K562 (cell line): Measurements from ENCODE around the gene IFNAR2. TPM values are rescaled to one million over a fixed set of nuclear protein-coding genes. Genes with fewer than 3 reads are reported as not detected.
A peak's percentile ranks its signal among the peaks of the same experiment; 100 is the strongest.

Source experiments
- CXXC5 ChIP-seq: fragments of 250-450 bp; sonication (Bioruptor Pico); IDR thresholded peaks from 2 replicates; pipeline ENCODE4 v1.8.0; 2022; ENCODE audit warnings: inconsistent platforms, mild to moderate bottlenecking, moderate library complexity
- GTF2E2 ChIP-seq: fragments of 200-800 bp; sonication (Bioruptor generic); IDR thresholded peaks from 2 replicates; pipeline ENCODE4 v1.6.1; 2016; ENCODE audit warnings: missing genetic modification characterization, missing compliant biosample characterization
- MECOM ChIP-seq: fragments of 250-450 bp; sonication (Bioruptor Pico); IDR thresholded peaks from 2 replicates; pipeline ENCODE4 v1.8.0; 2022; ENCODE audit warnings: inconsistent platforms
- PTRF ChIP-seq: fragments of 450-650 bp; IDR thresholded peaks from 2 replicates; pipeline ENCODE4 v1.6.1; 2016; ENCODE audit warnings: mild to moderate bottlenecking, missing genetic modification characterization, missing compliant biosample characterization
- RNF2 ChIP-seq: sonication (generic); IDR thresholded peaks from 2 replicates; pipeline ENCODE4 v1.6.1; 2016
- ZBED1 ChIP-seq: IDR thresholded peaks from 2 replicates; pipeline ENCODE4 v1.6.1; 2014
- ZC3H4 ChIP-seq: sonication (generic); formaldehyde crosslinking; IDR thresholded peaks from 2 replicates; pipeline ENCODE4 v1.9.0; 2021; ENCODE audit warnings: missing genetic modification reagents, borderline replicate concordance
- ZNF174 ChIP-seq: fragments of 250-450 bp; sonication (Bioruptor Pico); IDR thresholded peaks from 2 replicates; pipeline ENCODE4 v1.4.0; 2020; ENCODE audit warnings: mild to moderate bottlenecking
- ZNF444 ChIP-seq: fragments of 250-450 bp; sonication (Bioruptor Pico); IDR thresholded peaks from 2 replicates; pipeline ENCODE4 v1.4.0; 2020; ENCODE audit warnings: mild to moderate bottlenecking, moderate library complexity
- ZNF766 ChIP-seq: fragments of 200-800 bp; sonication (Bioruptor generic); conservative IDR thresholded peaks from 2 replicates; pipeline ENCODE4 v1.6.1; 2016; ENCODE audit warnings: missing genetic modification characterization, missing compliant biosample characterization
- ZNF830 ChIP-seq: fragments of 250-450 bp; sonication (Bioruptor Pico); IDR thresholded peaks from 2 replicates; pipeline ENCODE4 v1.5.0; 2021; ENCODE audit warnings: mild to moderate bottlenecking
- ZSCAN32 ChIP-seq: fragments of 450-650 bp; formaldehyde crosslinking; IDR thresholded peaks from 2 replicates; pipeline ENCODE4 v1.4.0; 2020; ENCODE audit warnings: mild to moderate bottlenecking, moderate library complexity
- polyA plus RNA-seq, 8 experiments: library from polyadenylated mRNA; depleted of rRNA in 4 of 8; stranded (reverse) in 5 of 8; unstranded in 3 of 8; fragments of >200 nt; fragmentation: Nextera tagmentation in 2 of 8; fragmentation: Illumina TruSeq in 1 of 8; extraction: Ambion mirVana in 2 of 8; extraction: Trizol in 1 of 8; gene quantifications; 2 replicates each; pipeline versions ENCODE4 v1.2.1 to v1.2.3, GENCODE V29; 2011 to 2014; ENCODE audit warnings: inconsistent platforms in 1 of 8, missing spikeins in 1 of 8
- total RNA-seq, 7 experiments: library from RNA; depleted of rRNA in 6 of 7; stranded (reverse); fragments of >200 nt in 6 of 7; fragmentation: Illumina TruSeq in 2 of 7; extraction: Trizol in 2 of 7; gene quantifications; 2 replicates each; pipeline versions ENCODE4 v1.2.1 to v1.2.3, GENCODE V29; 2011 to 2021; ENCODE audit warnings: low replicate concordance in 1 of 7
- TF ChIP-seq, protein P1 (sequence below): fragments of 250-450 bp; sonication (Bioruptor Pico); IDR thresholded peaks from 2 replicates; pipeline ENCODE4 v1.9.0; 2021; ENCODE audit warnings: mild to moderate bottlenecking
- TF ChIP-seq, protein P2 (sequence below), 2 experiments: fragments of 250-450 bp in 1 of 2; fragments of 450-650 bp in 1 of 2; sonication (Bioruptor Pico) in 1 of 2; IDR thresholded peaks; 2 replicates each; pipeline versions ENCODE4 v1.6.1 to v1.8.0; 2016 to 2021; ENCODE audit warnings: mild to moderate bottlenecking in 2 of 2, moderate library complexity in 2 of 2, missing compliant biosample characterization in 1 of 2, missing genetic modification characterization in 1 of 2
- TF ChIP-seq, protein P3 (sequence below), 2 experiments: fragments of 150-350 bp in 1 of 2; IDR thresholded peaks; 2 replicates each; pipeline ENCODE4 v1.6.1; 2012 to 2016; ENCODE audit warnings: low read depth in 2 of 2, low read length in 2 of 2, mild to moderate bottlenecking in 1 of 2, moderate library complexity in 1 of 2
- TF ChIP-seq, protein P4 (sequence below): fragments of 450-650 bp; IDR thresholded peaks from 2 replicates; pipeline ENCODE4 v1.6.1; 2017; ENCODE audit warnings: antibody characterized with exemption, mild to moderate bottlenecking
- TF ChIP-seq, protein P5 (sequence below): IDR thresholded peaks from 3 replicates; pipeline ENCODE4 v1.6.1; 2011; ENCODE audit warnings: borderline replicate concordance, mild to moderate bottlenecking; ENCODE audit not compliant: insufficient read length, insufficient read depth

IFNAR2 gene
- total and polyA plus RNA-seq, 9 of the 15 experiments (the other 6 are each of a cell fraction or from before 2014, with no cell fraction given): 1.7 to 48.3 (median 8.4) TPM

DNA sequence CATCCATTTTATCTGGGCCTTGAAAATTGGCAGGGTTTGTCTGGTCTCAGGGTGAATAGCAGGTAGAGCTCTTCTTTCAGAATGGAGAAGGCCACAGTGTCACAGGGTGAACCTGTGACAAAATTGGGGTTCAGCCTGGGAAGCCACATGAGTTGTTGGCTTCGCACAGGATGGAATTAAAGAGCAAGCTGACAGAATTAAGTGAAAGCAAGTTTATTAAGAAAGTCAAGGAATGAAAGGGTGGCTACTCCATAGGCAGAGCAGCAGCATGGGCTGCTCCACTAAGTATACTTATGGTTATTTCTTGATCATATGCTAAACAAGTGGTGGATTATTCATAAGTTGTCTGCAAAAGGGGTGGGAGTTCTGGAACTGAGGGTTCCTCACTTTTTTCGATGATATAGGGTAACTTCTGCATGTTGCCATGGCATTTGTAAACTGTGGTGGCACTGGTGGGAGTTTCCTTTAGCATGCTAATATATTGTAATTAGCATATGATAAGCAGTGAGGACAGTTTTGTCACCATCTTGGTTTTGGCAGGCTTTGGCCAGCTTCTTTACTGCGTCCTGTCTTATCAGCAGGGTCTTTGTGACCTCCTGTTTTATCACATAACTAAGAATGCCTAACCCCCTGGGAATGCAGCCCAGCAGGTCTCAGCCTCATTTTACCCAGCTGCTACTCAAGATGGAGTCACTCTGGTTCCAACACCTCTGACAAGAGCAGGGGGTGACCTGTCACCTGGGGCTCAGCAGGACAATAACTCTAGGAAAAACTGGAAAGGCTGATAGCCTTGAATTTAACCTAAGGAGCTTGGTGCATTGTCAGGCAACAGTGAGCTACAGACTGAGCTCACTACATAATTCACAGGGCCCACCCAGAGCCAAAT is 5.1 kb downstream of the IFNAR2 start (continued):
- TF ChIP-seq ZNF174: no peak
- TF ChIP-seq GTF2E2 (tag): 0 out of 2 replicates have a peak, but pooled peaks have one; percentile 26
- TF ChIP-seq, protein P1, sequence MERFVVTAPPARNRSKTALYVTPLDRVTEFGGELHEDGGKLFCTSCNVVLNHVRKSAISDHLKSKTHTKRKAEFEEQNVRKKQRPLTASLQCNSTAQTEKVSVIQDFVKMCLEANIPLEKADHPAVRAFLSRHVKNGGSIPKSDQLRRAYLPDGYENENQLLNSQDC (CRISPR knock-in tag): no peak
- TF ChIP-seq, protein P2, sequence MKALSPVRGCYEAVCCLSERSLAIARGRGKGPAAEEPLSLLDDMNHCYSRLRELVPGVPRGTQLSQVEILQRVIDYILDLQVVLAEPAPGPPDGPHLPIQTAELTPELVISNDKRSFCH (CRISPR knock-in tag; IDR thresholded peaks at IDR 0.05): no peak
- TF ChIP-seq, protein P2 (tag; IDR thresholded peaks at IDR 0.05): peak; percentile 84; the same call in 1 of the 2 replicates
- peak; percentile 63; the same call in 1 of the 2 replicates for TF ChIP-seq ZNF766 (CRISPR knock-in tag)
- peak; percentile 38 for TF ChIP-seq CXXC5 (CRISPR knock-in tag)
- no peak for TF ChIP-seq RNF2
- TF ChIP-seq ZBED1: no peak
- peak; percentile 64 for TF ChIP-seq PTRF
- TF ChIP-seq, protein P3, sequence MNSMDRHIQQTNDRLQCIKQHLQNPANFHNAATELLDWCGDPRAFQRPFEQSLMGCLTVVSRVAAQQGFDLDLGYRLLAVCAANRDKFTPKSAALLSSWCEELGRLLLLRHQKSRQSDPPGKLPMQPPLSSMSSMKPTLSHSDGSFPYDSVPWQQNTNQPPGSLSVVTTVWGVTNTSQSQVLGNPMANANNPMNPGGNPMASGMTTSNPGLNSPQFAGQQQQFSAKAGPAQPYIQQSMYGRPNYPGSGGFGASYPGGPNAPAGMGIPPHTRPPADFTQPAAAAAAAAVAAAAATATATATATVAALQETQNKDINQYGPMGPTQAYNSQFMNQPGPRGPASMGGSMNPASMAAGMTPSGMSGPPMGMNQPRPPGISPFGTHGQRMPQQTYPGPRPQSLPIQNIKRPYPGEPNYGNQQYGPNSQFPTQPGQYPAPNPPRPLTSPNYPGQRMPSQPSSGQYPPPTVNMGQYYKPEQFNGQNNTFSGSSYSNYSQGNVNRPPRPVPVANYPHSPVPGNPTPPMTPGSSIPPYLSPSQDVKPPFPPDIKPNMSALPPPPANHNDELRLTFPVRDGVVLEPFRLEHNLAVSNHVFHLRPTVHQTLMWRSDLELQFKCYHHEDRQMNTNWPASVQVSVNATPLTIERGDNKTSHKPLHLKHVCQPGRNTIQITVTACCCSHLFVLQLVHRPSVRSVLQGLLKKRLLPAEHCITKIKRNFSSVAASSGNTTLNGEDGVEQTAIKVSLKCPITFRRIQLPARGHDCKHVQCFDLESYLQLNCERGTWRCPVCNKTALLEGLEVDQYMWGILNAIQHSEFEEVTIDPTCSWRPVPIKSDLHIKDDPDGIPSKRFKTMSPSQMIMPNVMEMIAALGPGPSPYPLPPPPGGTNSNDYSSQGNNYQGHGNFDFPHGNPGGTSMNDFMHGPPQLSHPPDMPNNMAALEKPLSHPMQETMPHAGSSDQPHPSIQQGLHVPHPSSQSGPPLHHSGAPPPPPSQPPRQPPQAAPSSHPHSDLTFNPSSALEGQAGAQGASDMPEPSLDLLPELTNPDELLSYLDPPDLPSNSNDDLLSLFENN (IDR thresholded peaks at IDR 0.05; ENCODE audit: low read depth in 2 of 2, low read length in 2 of 2): peak in 1 of 2 experiments; percentile 26; a peak in 1 of 4 replicates
- TF ChIP-seq, protein P4, sequence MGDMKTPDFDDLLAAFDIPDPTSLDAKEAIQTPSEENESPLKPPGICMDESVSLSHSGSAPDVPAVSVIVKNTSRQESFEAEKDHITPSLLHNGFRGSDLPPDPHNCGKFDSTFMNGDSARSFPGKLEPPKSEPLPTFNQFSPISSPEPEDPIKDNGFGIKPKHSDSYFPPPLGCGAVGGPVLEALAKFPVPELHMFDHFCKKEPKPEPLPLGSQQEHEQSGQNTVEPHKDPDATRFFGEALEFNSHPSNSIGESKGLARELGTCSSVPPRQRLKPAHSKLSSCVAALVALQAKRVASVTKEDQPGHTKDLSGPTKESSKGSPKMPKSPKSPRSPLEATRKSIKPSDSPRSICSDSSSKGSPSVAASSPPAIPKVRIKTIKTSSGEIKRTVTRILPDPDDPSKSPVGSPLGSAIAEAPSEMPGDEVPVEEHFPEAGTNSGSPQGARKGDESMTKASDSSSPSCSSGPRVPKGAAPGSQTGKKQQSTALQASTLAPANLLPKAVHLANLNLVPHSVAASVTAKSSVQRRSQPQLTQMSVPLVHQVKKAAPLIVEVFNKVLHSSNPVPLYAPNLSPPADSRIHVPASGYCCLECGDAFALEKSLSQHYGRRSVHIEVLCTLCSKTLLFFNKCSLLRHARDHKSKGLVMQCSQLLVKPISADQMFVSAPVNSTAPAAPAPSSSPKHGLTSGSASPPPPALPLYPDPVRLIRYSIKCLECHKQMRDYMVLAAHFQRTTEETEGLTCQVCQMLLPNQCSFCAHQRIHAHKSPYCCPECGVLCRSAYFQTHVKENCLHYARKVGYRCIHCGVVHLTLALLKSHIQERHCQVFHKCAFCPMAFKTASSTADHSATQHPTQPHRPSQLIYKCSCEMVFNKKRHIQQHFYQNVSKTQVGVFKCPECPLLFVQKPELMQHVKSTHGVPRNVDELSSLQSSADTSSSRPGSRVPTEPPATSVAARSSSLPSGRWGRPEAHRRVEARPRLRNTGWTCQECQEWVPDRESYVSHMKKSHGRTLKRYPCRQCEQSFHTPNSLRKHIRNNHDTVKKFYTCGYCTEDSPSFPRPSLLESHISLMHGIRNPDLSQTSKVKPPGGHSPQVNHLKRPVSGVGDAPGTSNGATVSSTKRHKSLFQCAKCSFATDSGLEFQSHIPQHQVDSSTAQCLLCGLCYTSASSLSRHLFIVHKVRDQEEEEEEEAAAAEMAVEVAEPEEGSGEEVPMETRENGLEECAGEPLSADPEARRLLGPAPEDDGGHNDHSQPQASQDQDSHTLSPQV: peak; percentile 94
- TF ChIP-seq MECOM (CRISPR knock-in tag): peak; percentile 49; the same call in 1 of the 2 replicates
- no peak for TF ChIP-seq ZNF830 (CRISPR knock-in tag)
- no peak for TF ChIP-seq ZC3H4
- TF ChIP-seq, protein P5, sequence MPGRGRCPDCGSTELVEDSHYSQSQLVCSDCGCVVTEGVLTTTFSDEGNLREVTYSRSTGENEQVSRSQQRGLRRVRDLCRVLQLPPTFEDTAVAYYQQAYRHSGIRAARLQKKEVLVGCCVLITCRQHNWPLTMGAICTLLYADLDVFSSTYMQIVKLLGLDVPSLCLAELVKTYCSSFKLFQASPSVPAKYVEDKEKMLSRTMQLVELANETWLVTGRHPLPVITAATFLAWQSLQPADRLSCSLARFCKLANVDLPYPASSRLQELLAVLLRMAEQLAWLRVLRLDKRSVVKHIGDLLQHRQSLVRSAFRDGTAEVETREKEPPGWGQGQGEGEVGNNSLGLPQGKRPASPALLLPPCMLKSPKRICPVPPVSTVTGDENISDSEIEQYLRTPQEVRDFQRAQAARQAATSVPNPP: no peak
- TF ChIP-seq ZNF444 (CRISPR knock-in tag): peak; percentile 45; the same call in 1 of the 2 replicates
- no peak for TF ChIP-seq ZSCAN32 (CRISPR knock-in tag)
